ENCODE measurements around the gene SNAPIN.

Gene SNAPIN

GRCh38 chr1:153673511-153673910 is 15.0 kb downstream of the SNAPIN start:
- DNase-seq (ENCODE audit: low read depth in 2 of 3, low spot score in 2 of 3) = no peak

GRCh38 chr1:153677718-153678518 is 19.4 kb downstream of the SNAPIN start:
- DNase-seq (ENCODE audit: low read depth in 2 of 3, low spot score in 2 of 3) = no peak

GRCh38 chr1:153678519-153679336 is 20.2 kb downstream of the SNAPIN start, which contains the start of gene NPR1:
Gene NPR1 (plus strand): TSS chr1:153678688. CDS start chr1:153679109, 421 bp downstream.
- no peak for DNase-seq (ENCODE audit: low read depth in 2 of 3, low spot score in 2 of 3)

DNA sequence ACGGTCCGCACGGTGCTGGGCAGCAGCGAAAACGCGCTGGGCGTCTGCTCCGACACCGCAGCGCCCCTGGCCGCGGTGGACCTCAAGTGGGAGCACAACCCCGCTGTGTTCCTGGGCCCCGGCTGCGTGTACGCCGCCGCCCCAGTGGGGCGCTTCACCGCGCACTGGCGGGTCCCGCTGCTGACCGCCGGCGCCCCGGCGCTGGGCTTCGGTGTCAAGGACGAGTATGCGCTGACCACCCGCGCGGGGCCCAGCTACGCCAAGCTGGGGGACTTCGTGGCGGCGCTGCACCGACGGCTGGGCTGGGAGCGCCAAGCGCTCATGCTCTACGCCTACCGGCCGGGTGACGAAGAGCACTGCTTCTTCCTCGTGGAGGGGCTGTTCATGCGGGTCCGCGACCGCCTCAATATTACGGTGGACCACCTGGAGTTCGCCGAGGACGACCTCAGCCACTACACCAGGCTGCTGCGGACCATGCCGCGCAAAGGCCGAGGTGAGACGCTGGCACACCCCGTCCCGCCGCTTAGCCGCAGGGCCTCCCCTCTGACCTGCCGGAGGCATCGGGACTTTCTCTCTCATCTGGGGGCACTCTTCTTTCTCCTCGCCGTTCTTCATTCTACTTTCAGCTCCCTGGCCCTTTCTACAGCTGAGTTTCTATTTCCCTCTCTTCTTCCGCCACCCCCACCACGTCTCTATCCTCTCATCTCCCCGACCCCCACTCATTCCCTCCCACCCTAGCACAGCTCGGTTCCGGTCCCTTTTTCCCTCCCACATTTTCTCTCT is 21.0 kb downstream of the SNAPIN start:
- DNase-seq (ENCODE audit: low read depth in 2 of 3, low spot score in 2 of 3) = no peak

GRCh38 chr1:153680120-153680403 is 21.6 kb downstream of the SNAPIN start:
- DNase-seq (ENCODE audit: low read depth in 2 of 3, low spot score in 2 of 3) = no peak

DNA sequence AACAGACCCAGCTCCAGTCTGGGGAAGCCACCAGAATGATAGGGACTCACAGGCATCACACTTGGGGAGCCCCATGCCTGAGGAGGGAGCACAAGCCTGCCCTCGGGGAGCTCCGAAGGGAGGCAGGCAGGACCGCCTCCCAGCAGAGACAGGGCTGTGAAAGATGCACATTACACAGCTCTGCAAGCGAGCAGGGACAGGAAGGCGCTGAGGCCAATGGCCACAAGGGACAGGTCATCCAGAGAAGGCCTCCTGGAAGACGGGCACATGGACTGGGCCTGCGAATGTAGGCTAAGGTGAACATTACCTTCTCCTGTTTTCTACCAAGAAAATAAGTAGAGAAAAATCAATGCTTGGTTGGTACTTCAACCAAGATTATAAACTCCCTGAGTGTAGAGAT is 24.2 kb downstream of the SNAPIN start:
- no peak for DNase-seq (ENCODE audit: low read depth in 2 of 3, low spot score in 2 of 3)

DNA sequence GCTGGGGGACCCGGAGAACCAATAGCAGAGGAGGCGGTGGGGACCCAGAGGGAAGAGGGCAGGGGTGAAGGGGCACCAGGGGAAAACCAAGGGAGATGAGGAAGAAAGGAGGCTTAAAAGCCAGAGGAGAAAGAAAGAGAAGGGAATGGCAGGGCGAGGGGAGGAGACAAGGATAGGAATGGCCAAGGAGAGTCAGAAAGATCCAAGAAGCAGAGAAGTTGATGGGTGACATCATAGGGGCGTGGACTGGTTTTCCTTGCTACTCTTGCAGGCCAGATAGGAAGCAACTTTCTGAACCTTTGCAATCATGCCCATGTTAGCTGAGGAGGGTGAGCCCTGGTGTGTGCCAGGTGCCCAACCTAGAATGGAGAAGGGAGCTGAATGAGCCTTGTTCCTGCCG is 25.4 kb downstream of the SNAPIN start:
- no peak for DNase-seq (ENCODE audit: low read depth in 2 of 3, low spot score in 2 of 3)

- DNase-seq (ENCODE audit: low read depth in 2 of 3, low spot score in 2 of 3) = no peak
Measured at GRCh38 chr1:153684892-153685291, 26.4 kb downstream of the SNAPIN start.

GRCh38 chr1:153685544-153686340 is 27.2 kb downstream of the SNAPIN start:
- no peak for DNase-seq (ENCODE audit: low read depth in 2 of 3, low spot score in 2 of 3)

- DNase-seq (ENCODE audit: low read depth in 2 of 3, low spot score in 2 of 3) = no peak
Measured at GRCh38 chr1:153687346-153688125, 29.0 kb downstream of the SNAPIN start.

- no peak for DNase-seq (ENCODE audit: low read depth in 2 of 3, low spot score in 2 of 3)
Measured at GRCh38 chr1:153688276-153688675, 29.8 kb downstream of the SNAPIN start.

GRCh38 chr1:153688736-153689328 is 30.3 kb downstream of the SNAPIN start:
- no peak for DNase-seq (ENCODE audit: low read depth in 2 of 3, low spot score in 2 of 3)

DNA sequence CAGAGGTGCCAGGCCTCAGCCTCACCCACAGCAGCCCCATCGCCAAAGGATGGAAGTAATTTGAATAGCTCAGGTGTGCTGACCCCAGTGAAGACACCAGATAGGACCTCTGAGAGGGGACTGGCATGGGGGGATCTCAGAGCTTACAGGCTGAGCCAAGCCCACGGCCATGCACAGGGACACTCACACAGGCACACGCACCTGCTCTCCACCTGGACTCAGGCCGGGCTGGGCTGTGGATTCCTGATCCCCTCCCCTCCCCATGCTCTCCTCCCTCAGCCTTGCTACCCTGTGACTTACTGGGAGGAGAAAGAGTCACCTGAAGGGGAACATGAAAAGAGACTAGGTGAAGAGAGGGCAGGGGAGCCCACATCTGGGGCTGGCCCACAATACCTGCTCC is 35.0 kb downstream of the SNAPIN start:
- DNase-seq (ENCODE audit: low read depth in 2 of 3, low spot score in 2 of 3) = no peak

- no peak for DNase-seq (ENCODE audit: low read depth in 2 of 3, low spot score in 2 of 3)
Measured at GRCh38 chr1:153696741-153697140, 38.2 kb downstream of the SNAPIN start.

DNA sequence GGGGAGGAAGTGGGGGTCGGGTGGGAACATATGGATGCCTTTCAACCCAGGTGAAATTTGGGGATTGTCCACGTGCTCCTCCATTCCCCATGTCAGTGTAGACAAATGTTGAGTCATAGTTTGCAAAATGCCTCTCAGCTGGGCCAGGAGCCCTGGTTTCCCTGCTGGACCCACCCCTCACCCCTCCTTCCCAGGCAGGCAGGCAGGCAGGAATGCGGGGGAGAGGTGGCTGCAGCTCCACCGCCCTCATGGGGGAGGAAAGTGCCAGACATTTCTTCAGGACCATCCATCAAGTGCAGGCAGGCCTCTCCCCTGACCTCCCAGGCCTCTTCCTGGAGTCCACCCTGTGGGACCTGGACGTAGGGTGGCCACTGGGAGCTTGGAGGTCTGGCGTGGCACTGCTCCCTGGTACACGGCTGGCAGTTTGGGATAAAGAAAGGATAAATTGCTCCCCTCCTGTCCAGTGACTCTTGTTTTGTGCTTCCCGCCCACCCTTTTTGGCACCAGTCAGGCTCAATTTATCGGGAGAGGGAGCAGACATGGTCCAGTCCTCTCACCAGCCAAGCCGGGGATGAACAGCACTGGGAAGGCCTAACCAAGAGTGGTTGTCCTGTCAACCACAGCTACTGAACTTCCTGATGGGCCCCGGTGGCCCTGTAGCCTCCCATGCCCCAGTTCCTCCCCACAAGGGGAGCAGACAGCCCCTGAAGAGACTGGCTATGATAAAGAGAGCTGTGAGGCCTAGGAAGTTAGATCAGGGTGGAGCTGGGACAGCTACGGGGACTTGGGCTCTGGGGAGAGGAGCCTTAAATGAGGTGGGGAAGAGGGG is 38.9 kb downstream of the SNAPIN start:
- DNase-seq (ENCODE audit: low read depth in 2 of 3, low spot score in 2 of 3) = no peak

DNA sequence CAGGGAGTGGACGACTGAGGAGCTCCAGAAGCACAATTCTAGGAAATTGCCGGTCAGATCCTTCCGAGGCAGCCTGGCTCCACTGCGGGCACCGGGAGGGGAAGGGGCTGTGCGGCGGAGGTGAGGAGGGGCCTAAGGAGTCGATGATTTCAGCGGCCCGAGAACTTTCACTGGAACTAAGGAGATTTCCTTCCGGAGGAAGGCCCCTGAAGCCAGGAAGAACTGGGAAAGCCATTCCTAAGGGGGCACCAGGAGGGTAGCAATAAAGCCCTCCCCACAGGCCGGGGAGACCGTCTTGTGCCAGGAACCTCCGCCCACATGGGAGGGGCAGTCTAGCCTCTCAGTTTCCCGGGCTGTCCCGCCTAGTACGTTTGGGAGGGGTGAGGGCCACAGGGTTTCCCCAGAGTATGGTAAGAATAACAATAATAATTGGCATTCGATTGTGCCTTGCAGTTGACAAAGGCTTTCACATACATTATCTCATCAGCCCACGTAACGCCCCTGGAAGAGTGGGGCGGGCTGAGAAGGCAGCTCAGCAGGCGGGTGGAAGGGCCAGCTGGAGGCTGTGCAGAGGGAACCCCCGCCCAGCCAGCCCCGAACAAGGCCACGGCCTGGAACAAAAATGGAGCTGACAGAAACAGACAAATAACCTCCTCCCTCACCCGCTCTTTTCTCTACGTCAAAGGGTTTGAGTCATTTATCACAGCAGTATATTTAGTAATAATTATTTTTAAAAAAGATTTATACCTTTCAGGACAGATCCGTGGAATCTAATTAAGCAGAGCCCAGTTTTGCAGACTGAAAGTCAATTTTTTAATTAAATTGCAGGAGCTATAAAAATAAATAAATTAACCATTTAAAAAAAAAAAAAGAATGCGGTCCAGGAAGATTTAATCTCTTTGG is 39.8 kb downstream of the SNAPIN start:
- no peak for DNase-seq (ENCODE audit: low read depth in 2 of 3, low spot score in 2 of 3)

GRCh38 chr1:153698923-153699714 is 40.6 kb downstream of the SNAPIN start:
- DNase-seq (ENCODE audit: low read depth in 2 of 3, low spot score in 2 of 3) = no peak

All from activated CD8-positive, alpha-beta memory T cell treated with anti-CD3 and anti-CD28 coated beads for 48 hours (primary cell).